CD4-positive, alpha-beta T cell (primary cell): ENCODE data around the gene ING1. TPM values are rescaled to one million over a fixed set of nuclear protein-coding genes. Genes with fewer than 3 reads are reported as not detected.

Source experiments
- ATAC-seq: fragments of 200-7000 bp; cut with Tn5 transposase; one replicate; pipeline ENCODE4 v1.10.0; 2022; ENCODE audit warnings: mild to moderate bottlenecking; ENCODE audit not compliant: poor library complexity
- CTCF ChIA-PET: fragments of 350-600 bp; sonication (Branson Sonifier 250); formaldehyde crosslinking; loops from one replicate; lab custom pipeline; 2021; ENCODE audit warnings: antibody characterized with exemption, inconsistent platforms; lab: Charles Lee
- POLR2A ChIA-PET: fragments of 350-600 bp; sonication (Branson Sonifier 250); formaldehyde crosslinking; loops from one replicate; lab custom pipeline; 2021; ENCODE audit warnings: antibody characterized with exemption, inconsistent platforms; lab: Charles Lee
- DNase-seq, 14 experiments: peaks; one replicate each; pipeline ENCODE4 v3.0.0-alpha.2; 2013 to 2020; ENCODE audit warnings: mixed read lengths in 2 of 14
- H3K27ac ChIP-seq, 2 donors: one replicate each; pipeline versions ENCODE4 v1.5.1 to v1.7.0; 2013; ENCODE audit warnings: low read length in 2 of 2, low read depth in 1 of 2, mild to moderate bottlenecking in 1 of 2
- H3K27me3 ChIP-seq, 2 experiments: 1 replicate in 1 of 2; 2 replicates in 1 of 2; pipeline versions ENCODE4 v1.6.1 to v1.7.0; 2013; ENCODE audit warnings: low read length in 2 of 2, control low read depth in 1 of 2, mild to moderate bottlenecking in 1 of 2, moderate library complexity in 1 of 2; ENCODE audit not compliant: insufficient read depth in 2 of 2, control insufficient read depth in 1 of 2
- H3K36me3 ChIP-seq: one replicate; pipeline ENCODE4 v1.6.1; 2013; ENCODE audit warnings: low read length, control low read depth; ENCODE audit not compliant: insufficient read depth
- H3K4me1 ChIP-seq: one replicate; pipeline ENCODE4 v1.6.1; 2013; ENCODE audit warnings: low read length, control low read depth; ENCODE audit not compliant: insufficient read depth
- H3K4me3 ChIP-seq: one replicate; pipeline ENCODE4 v1.5.1; 2013; ENCODE audit warnings: mild to moderate bottlenecking, low read length, moderate library complexity
- H3K9me3 ChIP-seq, 2 experiments: 1 replicate in 1 of 2; 2 replicates in 1 of 2; pipeline versions ENCODE4 v1.6.1 to v1.7.0; 2013; ENCODE audit warnings: low read length in 2 of 2, mild to moderate bottlenecking in 2 of 2, control low read depth in 1 of 2, moderate library complexity in 1 of 2; ENCODE audit not compliant: control insufficient read depth in 1 of 2, insufficient read depth in 1 of 2
- H3K27ac Mint-ChIP-seq: one replicate; pipeline ENCODE4 v1.8.0; 2020; ENCODE audit warnings: mixed read lengths
- H3K27me3 Mint-ChIP-seq: one replicate; pipeline ENCODE4 v1.8.0; 2021; ENCODE audit warnings: mixed read lengths
- H3K36me3 Mint-ChIP-seq: one replicate; pipeline ENCODE4 v1.8.0; 2021; ENCODE audit warnings: low read depth, mixed read lengths
- H3K4me1 Mint-ChIP-seq: one replicate; pipeline ENCODE4 v1.8.0; 2021; ENCODE audit warnings: low read depth, mixed read lengths
- H3K4me3 Mint-ChIP-seq: one replicate; pipeline ENCODE4 v1.8.0; 2020; ENCODE audit warnings: mild to moderate bottlenecking, mixed read lengths
- H3K9me3 Mint-ChIP-seq: one replicate; pipeline ENCODE4 v1.8.0; 2020; ENCODE audit warnings: mixed read lengths
- intact Hi-C, 2 experiments: fragments of 100-400 bp; cut with DNase I in 1 of 2; cut with micrococcal nuclease in 1 of 2; formaldehyde crosslinking; loops; one replicate each; pipeline versions ENCODE4 v1.15.1 to v1.9.0; 2023 to 2025; cut with DNase I, micrococcal nuclease
- total RNA-seq, 174 experiments: library from RNA in 2 of 174; stranded (reverse) in 2 of 174; gene quantifications; one replicate each; pipeline ENCODE4 v1.2.3 and lab custom pipeline; 2021 to 2026
- TF ChIP-seq, protein P1 (sequence below): fragments of 200-600 bp; IDR thresholded peaks from one replicate; pipeline ENCODE4 v1.8.0; 2022; ENCODE audit warnings: antibody characterized with exemption, mild to moderate bottlenecking

Gene ING1
- total RNA-seq, 2 experiments from 2014 or later = 14.6 to 16.2 TPM

DNA sequence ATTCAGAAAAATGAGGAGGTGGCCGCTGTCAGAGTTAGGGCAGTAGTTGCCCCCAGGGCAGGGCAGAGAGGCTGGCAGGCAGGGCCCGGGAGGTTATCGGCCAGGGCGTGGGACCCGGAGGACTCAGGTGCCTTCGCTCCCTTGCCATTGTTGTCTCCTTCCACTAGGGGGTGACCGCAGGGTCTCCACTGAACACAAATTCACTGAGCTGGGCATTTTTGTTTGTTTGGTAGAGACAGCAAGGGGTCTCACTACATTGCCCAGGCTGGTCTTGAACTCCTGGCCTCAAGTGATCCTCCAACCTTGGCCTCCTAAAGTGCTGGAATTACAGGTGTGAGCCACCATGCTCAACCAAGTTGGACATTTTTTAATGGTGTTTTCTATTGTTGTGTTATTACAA lies 32.6 kb upstream of the ING1 start:
- H3K36me3 ChIP-seq = peaks cover 75% of the 10 kb centered on the region
- H3K9me3 ChIP-seq = no peaks in the 10 kb centered on the region
- ChIA-PET POLR2A (interaction anchor here (1.2 kb wide), 1 partner anchor 31 kb away, joined by 4 read pairs; no protein-coding TSS in a partner anchor), CTCF (interaction anchor here (0.7 kb wide), 1 partner anchor 31 kb away, joined by 4 read pairs; no protein-coding TSS in a partner anchor)
- H3K9me3 Mint-ChIP-seq = no peaks in the 10 kb centered on the region
- DNase-seq = peak in 6 of 14 experiments; percentile 4 to 47 (median 25)
- H3K27me3 Mint-ChIP-seq = no peaks in the 10 kb centered on the region
- H3K4me1 Mint-ChIP-seq = no peaks in the 10 kb centered on the region
- H3K4me3 Mint-ChIP-seq = no peak overlapping the region
- H3K27ac Mint-ChIP-seq = no peak overlapping the region
- H3K4me1 ChIP-seq = peaks cover 5% of the 10 kb centered on the region
- no peak overlapping the region for H3K4me3 ChIP-seq
- intact Hi-C loops = no loop called here
- TF ChIP-seq, protein P1, sequence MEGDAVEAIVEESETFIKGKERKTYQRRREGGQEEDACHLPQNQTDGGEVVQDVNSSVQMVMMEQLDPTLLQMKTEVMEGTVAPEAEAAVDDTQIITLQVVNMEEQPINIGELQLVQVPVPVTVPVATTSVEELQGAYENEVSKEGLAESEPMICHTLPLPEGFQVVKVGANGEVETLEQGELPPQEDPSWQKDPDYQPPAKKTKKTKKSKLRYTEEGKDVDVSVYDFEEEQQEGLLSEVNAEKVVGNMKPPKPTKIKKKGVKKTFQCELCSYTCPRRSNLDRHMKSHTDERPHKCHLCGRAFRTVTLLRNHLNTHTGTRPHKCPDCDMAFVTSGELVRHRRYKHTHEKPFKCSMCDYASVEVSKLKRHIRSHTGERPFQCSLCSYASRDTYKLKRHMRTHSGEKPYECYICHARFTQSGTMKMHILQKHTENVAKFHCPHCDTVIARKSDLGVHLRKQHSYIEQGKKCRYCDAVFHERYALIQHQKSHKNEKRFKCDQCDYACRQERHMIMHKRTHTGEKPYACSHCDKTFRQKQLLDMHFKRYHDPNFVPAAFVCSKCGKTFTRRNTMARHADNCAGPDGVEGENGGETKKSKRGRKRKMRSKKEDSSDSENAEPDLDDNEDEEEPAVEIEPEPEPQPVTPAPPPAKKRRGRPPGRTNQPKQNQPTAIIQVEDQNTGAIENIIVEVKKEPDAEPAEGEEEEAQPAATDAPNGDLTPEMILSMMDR = peak; percentile 43
- no peak overlapping the region for H3K27ac ChIP-seq
- ATAC-seq = no peak
- peaks cover 71% of the 10 kb centered on the region for H3K36me3 Mint-ChIP-seq
- H3K27me3 ChIP-seq = no peaks in the 10 kb centered on the region

DNA sequence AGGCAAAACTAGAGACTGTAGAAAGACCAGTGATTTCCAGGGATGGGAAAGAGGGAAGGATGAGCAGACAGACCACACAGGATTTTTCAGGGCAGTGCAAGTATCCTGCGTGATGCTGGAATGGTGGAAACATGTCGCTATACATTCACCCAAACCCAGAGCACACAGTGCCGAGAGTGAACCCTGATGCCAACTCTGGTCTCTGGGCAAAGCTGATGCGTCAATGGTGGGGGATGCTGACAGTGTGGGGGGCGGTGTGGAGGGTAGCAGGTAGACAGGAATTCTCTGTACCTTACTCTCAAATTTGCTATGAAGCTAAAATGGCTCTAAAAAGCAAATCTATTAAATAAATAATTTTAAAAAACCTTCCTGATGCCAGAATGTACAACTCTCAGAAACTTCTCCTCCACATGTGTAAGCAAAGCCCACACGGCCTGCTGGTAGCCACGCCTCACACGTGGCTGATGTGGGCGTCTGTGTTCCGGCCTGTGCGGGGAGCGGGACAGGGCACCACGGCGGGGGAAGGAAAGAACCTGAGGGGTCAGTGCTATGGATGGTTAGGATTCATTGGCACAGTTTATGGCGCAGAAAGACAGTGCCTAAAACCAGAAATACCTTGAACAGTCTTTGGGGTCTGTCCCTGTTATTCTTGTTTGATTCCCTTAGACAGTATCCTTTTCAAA lies 31.5 kb upstream of the ING1 start:
- Histone ChIP-seq H3K27me3 (no peaks in the 10 kb centered on the region), H3K36me3 (peaks cover 73% of the 10 kb centered on the region), H3K27ac (no peak overlapping the region), H3K4me1 (no peaks in the 10 kb centered on the region), H3K4me3 (no peak overlapping the region), H3K9me3 (no peaks in the 10 kb centered on the region)
- intact Hi-C loops = loop anchor here in 1 of 2 experiments (2.0 kb wide), 1 partner anchor 33 kb away; no protein-coding TSS in a partner anchor
- Mint-ChIP-seq H3K4me3 (no peak overlapping the region), H3K27ac (no peak overlapping the region), H3K27me3 (no peaks in the 10 kb centered on the region), H3K36me3 (peaks cover 69% of the 10 kb centered on the region), H3K9me3 (no peaks in the 10 kb centered on the region), H3K4me1 (no peaks in the 10 kb centered on the region)
- TF ChIP-seq, protein P1 = no peak
- DNase-seq (no peak), ATAC-seq (no peak)
- POLR2A ChIA-PET = interaction anchor here (1.2 kb wide), 1 partner anchor 30 kb away, joined by 4 read pairs; no protein-coding TSS in a partner anchor
- CTCF ChIA-PET = no interaction called here

DNA sequence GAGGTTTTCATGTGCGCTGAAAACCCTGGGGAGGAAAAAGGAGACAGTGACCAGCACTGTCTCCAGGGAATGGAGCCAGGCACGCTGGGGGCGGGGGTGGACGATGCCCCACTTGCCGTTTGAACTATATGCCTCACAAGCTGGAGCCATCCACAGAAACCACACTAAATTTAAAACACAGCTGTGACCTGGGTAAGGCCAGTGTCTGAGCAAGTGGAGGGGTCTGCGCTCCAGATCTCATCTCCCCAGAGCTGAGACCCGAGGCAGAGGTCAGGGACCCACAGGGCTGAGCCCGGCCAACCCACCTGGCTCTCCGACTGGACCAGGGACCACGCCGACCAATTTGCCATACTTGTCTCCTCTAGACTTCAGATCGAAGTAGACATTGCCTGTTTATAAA lies 30.8 kb upstream of the ING1 start:
- Mint-ChIP-seq H3K27me3 (no peaks in the 10 kb centered on the region), H3K4me1 (no peaks in the 10 kb centered on the region), H3K4me3 (no peak overlapping the region), H3K36me3 (peaks cover 74% of the 10 kb centered on the region), H3K9me3 (no peaks in the 10 kb centered on the region), H3K27ac (no peak overlapping the region)
- no peak overlapping the region for H3K4me3 ChIP-seq
- intact Hi-C loops = loop anchor here (1.0 to 2.0 kb wide), 2 partner anchors 32 to 137 kb away; no protein-coding TSS in a partner anchor
- no peak overlapping the region for H3K27ac ChIP-seq
- DNase-seq (no peak), ATAC-seq (no peak)
- H3K27me3 ChIP-seq = no peaks in the 10 kb centered on the region
- no peaks in the 10 kb centered on the region for H3K4me1 ChIP-seq
- CTCF ChIA-PET = interaction anchor here (0.7 to 1.3 kb wide), 3 partner anchors 9 to 136 kb away, joined by 3 to 5 read pairs (median 4); no protein-coding TSS in a partner anchor
- TF ChIP-seq, protein P1 = no peak
- H3K36me3 ChIP-seq = peaks cover 78% of the 10 kb centered on the region
- H3K9me3 ChIP-seq = no peaks in the 10 kb centered on the region
- POLR2A ChIA-PET = interaction anchor here (1.7 kb wide), 1 partner anchor 32 kb away, joined by 9 read pairs; no protein-coding TSS in a partner anchor
